NB4 (cell line): ENCODE measurements around the gene PHKB.

Source experiments
- DNase-seq: peaks from one replicate; pipeline ENCODE4 v3.0.0; 2010; ENCODE audit warnings: low read depth
- H3K4me3 ChIP-seq: one replicate; pipeline ENCODE4 v1.5.1; 2011; ENCODE audit warnings: mild to moderate bottlenecking, low read depth, low read length, moderate library complexity
- CTCF ChIP-seq: IDR thresholded peaks from one replicate; pipeline ENCODE4 v1.5.1; 2012; ENCODE audit warnings: low read depth, low read length
- MYC ChIP-seq: IDR thresholded peaks from 2 replicates; pipeline ENCODE4 v1.6.1; 2011; ENCODE audit warnings: low read depth, low read length
- POLR2A ChIP-seq: IDR thresholded peaks from 2 replicates; pipeline ENCODE4 v1.6.1; 2011; ENCODE audit warnings: mild to moderate bottlenecking; ENCODE audit not compliant: insufficient read length; ENCODE audit errors: extremely low read depth
- TF ChIP-seq, protein P1 (sequence below): IDR thresholded peaks from 2 replicates; pipeline ENCODE4 v1.6.1; 2011; ENCODE audit warnings: low read depth, low read length

PHKB gene

GRCh38 chr16:47460711-47461597 lies at the start of gene PHKB, which contains the start of gene ITFG1:
Gene PHKB (plus strand): TSS chr16:47461331. CDS start chr16:47461351, 20 bp downstream.
Gene ITFG1 (minus strand): TSS chr16:47461063. CDS start chr16:47461045, 18 bp downstream.
- peak within 1 kb of the TSS; percentile 94 for H3K4me3 ChIP-seq
- DNase-seq, result peak; percentile 98

DNA sequence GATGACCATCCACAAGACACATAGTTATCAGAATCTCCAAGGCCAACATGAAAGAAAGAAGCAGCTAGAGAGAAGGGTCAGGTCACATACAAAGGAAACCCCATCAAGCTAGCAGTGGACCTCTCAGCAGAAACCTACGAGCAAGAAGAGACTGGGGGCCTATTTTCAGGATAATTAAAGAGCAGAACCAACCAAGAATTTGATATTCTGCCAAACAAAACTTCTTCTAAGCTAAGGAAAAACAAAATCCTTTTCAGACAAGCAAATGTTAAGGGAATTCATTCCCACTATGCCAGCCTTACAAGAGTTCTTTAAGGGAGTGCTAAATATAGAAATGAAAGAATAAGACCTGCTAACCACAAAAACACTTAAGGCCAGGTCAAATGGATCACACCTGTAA lies 48.1 kb upstream of the PHKB start:
- no peak overlapping the region for H3K4me3 ChIP-seq
- DNase-seq, result no peak
- TF ChIP-seq POLR2A, result no peak
- TF ChIP-seq CTCF, result no peak
- no peak for TF ChIP-seq MYC
- TF ChIP-seq, protein P1, sequence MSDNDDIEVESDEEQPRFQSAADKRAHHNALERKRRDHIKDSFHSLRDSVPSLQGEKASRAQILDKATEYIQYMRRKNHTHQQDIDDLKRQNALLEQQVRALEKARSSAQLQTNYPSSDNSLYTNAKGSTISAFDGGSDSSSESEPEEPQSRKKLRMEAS, result no peak

More at GRCh38 chr16:47460711-47461597, at the start of gene PHKB, which contains the start of gene ITFG1:
- TF ChIP-seq CTCF (no peak), MYC (no peak; the same call in 1 of the 2 replicates), POLR2A (peak; percentile 54)
- TF ChIP-seq, protein P1, result peak; percentile 48

GRCh38 chr16:47416869-47417268 lies 44.3 kb upstream of the PHKB start:
- TF ChIP-seq CTCF (no peak), MYC (no peak), POLR2A (no peak)
- TF ChIP-seq, protein P1, result no peak
- H3K4me3 ChIP-seq, result no peak overlapping the region
- no peak for DNase-seq

GRCh38 chr16:47424846-47425245 lies 36.3 kb upstream of the PHKB start:
- TF ChIP-seq CTCF, result no peak
- no peak for TF ChIP-seq MYC
- TF ChIP-seq, protein P1, result no peak
- TF ChIP-seq POLR2A, result no peak
- DNase-seq, result no peak
- no peak overlapping the region for H3K4me3 ChIP-seq

- no peak overlapping the region for H3K4me3 ChIP-seq
- TF ChIP-seq CTCF (no peak), POLR2A (no peak), MYC (no peak)
- TF ChIP-seq, protein P1, result no peak
- no peak for DNase-seq
These were observed 34.3 kb upstream of the PHKB start for GRCh38 chr16:47426806-47427205.
